Fibroblast of skin of right biceps (primary cell): Measurements from ENCODE around the gene PPP1R26.
"Not testable (repeated sequence)": the region's sequence is repeated elsewhere in the genome, so short reads cannot be mapped to it uniquely, and the experiment has no call there.

Experiments used
- DNase-seq: peaks from one replicate; pipeline ENCODE4 v3.0.0-alpha.2; 2013

The PPP1R26 gene

GRCh38 chr9:135523521-135524129 is 44.0 kb downstream of the PPP1R26 start:
- no peak for DNase-seq

DNA sequence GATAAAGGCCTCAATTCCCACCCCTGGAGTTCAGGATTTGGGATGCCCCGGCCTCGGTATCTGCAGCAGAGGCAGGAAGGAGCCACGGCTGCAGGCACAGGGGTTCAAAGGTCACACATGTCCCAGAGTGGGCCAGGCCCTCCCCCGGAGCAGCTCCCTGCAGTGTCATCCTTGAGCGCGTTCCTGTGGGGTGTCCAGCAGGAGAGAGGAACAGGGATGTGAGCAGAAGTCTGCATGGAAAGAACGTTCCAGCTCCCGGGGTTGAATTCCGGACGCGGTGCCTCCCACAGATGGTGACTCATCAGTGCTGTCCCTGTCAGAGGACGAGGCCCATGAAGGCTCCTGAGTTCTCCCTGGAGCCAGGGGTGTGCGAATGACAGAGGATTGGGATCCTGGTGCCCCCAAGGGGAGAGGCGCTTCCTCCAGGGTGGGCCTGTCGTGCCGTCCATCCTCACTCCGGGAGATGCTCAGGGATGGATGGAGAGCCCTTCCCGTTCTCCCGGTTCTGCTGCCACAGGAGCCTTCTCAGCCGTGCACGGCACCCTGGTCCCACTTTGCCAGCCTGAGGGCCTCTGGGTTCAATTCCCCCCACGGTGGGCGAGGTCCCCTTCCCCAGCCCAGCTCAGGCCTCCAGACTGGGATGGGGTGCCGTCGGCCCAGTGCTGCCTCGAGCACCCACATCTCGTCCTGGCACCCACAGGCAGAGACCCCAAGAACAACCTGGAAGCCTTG is 44.7 kb downstream of the PPP1R26 start:
- DNase-seq: peak; percentile 36

GRCh38 chr9:135525241-135526088 is 45.9 kb downstream of the PPP1R26 start:
- DNase-seq: no peak

DNA sequence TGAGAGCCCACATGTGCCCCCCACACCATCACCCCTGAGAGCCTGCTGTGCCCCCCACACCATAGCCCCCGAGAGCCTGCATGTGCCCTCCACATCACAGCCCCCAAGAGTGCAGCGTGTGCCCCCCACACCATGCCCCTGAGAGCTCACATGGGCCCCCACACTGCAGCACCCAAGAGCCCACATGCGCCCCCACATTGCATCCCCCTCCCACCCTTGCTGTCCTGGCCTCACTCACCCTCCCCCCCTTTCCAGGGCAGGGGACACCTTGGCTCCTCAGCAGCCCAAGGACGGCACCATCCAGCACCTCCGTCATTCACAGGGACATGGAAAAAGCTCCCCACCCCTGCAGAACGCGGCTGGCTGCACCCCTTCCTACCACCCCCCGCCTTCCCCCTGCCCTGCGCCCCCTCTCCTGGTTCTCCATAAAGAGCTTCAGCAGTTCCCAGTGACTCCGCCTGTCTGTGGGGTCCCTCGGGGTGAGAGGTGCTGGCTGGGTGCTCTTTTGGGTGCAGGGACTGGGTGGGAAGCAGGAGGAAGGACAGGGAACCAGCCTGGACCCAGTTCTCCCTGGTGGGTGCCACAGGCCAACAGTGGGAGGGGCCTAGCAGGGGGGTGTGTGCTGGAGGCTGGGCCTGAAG is 46.6 kb downstream of the PPP1R26 start:
- no peak for DNase-seq

- no peak for DNase-seq
Measured at GRCh38 chr9:135526730-135527571, 47.4 kb downstream of the PPP1R26 start.

DNA sequence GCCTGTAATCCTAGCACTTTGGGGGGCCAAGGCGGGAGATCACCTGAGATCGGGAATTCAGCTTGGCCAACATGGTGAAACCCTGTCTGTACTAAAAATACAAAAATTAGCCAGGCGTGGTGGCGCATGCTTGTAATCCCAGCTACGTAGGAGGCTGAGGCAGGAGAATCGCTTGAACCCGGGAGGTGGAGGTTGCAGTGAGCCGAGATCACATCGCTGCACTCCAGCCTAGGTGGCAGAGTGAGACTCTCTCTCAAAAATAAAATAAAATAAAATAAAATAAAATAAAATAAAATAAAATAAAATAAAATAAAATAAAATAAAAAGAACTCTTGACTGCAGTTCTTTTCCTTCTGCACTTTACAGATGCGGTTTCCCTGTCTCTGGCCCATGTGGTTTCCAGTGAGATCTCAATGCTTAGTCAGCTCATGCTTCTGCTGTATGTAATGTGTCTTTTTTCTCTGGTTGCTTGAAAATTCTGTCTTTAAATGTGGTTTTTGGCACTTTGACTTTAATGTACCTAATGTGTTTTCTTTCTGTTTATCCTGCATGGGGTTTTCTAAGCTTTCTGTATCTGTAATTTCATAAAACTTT is 49.4 kb downstream of the PPP1R26 start:
- not testable (repeated sequence) for DNase-seq

DNA sequence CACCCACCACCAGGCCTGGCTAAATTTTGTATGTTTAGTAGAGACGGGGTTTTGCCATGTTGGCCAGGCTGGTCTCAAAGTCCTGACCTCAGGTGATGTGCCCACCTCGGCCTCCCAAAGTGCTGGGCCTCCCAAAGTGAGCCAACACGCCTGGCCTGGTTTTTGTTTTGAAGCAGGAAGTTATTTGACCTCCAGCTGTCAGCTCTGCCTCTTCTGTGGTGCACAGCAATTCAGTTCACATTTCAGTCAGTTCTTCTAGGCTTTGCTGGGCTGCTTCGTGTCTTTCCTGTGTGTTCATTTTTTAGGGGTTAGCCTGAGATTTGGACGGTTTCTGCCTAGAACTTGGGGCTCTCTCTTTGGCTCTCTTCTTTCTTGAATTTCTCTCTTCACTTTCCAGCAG is 50.6 kb downstream of the PPP1R26 start:
- DNase-seq: no peak

DNA sequence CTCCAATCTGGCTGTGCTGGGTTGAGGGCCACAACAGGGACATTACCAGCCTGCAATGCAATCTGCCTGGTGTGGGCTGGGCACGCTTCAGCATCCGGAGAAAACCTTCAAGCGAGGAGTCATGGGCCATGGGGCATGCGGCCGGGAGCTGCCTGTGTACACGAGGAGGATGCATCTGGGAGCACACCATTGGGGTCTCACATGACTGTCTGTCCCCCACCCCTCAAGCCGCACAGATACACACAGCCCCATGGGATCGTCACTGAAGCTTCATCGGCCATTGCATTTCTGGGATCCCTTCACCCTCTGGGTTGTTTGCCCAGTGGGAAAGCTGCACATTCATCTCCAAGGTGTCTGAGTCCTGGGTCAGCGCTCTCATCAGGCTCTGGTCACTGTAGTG is 51.5 kb downstream of the PPP1R26 start:
- no peak for DNase-seq

DNA sequence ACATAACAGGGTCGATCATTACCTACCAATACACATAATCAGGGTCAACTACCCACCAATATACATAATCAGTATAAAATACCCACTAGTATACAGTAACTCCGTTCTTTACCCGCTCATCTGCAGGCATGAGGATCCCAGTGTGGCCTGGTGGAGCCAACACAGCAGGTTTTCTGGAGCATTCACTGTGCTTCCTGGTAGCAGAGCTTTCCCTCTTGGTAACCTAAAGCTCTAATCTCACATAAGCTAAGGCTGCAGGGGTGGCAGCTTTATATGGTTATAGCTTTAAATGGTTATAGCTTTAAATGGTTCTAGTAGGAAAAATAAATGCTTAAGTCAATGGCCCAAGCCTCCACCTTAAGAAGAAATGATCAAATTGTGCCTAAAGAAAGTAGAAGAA is 53.5 kb downstream of the PPP1R26 start:
- DNase-seq: no peak

- DNase-seq: no peak
Measured at GRCh38 chr9:135533674-135534073, 54.1 kb downstream of the PPP1R26 start.

GRCh38 chr9:135534192-135534711 is 54.7 kb downstream of the PPP1R26 start:
- DNase-seq: not testable (repeated sequence)

GRCh38 chr9:135534826-135535225 is 55.2 kb downstream of the PPP1R26 start:
- DNase-seq: not testable (repeated sequence)

- not testable (repeated sequence) for DNase-seq
Measured at GRCh38 chr9:135535631-135536030, 56.0 kb downstream of the PPP1R26 start.

DNA sequence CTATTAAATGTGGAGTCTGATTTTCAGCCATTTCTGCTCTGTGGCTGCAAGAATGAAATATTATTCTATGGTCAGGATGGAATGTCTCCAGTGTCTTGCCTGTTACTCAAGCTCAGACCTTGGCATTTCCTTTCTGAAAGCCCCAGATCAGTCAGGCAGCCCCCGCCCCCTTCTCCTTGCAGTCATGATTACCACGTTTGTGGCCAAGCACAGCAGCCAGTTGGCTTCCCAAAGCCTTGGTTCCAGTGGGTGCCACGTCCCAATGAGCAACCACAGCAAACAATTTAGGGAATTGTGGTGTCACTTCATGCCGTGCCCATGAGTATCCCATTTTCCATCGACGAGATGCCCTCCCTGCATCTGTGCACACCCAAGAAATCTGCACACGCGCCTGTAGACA is 56.6 kb downstream of the PPP1R26 start:
- DNase-seq: peak; percentile 76
